Mesenchymal stem cell (in vitro differentiated cells and primary cell): ENCODE results near the gene NECAB3.
"Not testable (repeated sequence)": the region's sequence is repeated elsewhere in the genome, so short reads cannot be mapped to it uniquely, and the experiment has no call there.

Experiments used
- DNase-seq: peaks from one replicate; pipeline ENCODE4 v3.0.0-alpha.2; 2013
- H2AFZ ChIP-seq: one replicate; pipeline ENCODE4 v1.6.1; 2013; ENCODE audit warnings: low read depth, mild to moderate bottlenecking, control low read depth, inconsistent platforms, low read length, moderate library complexity
- H2AK5ac ChIP-seq: 2 replicates; pipeline ENCODE4 v1.6.1; 2013; ENCODE audit warnings: low read length, moderate library complexity, mild to moderate bottlenecking, inconsistent platforms; ENCODE audit not compliant: severe bottlenecking
- H2BK120ac ChIP-seq: one replicate; pipeline ENCODE4 v1.6.1; 2013; ENCODE audit warnings: low read depth, mild to moderate bottlenecking, inconsistent platforms, low read length, moderate library complexity
- H2BK12ac ChIP-seq, 2 experiments: one replicate each; pipeline ENCODE4 v1.6.1; 2013; ENCODE audit warnings: inconsistent platforms in 2 of 2, low read length in 2 of 2, mild to moderate bottlenecking in 2 of 2, moderate library complexity in 2 of 2, control low read depth in 1 of 2
- H2BK15ac ChIP-seq: one replicate; pipeline ENCODE4 v1.6.1; 2013; ENCODE audit warnings: mild to moderate bottlenecking, low read depth, inconsistent platforms; ENCODE audit not compliant: poor library complexity, severe bottlenecking
- H2BK5ac ChIP-seq: 2 replicates; pipeline ENCODE4 v1.6.1; 2013; ENCODE audit warnings: low read depth, mild to moderate bottlenecking, low read length, control low read depth, inconsistent platforms; ENCODE audit not compliant: poor library complexity, severe bottlenecking
- H3K14ac ChIP-seq, 2 experiments: one replicate each; pipeline ENCODE4 v1.6.1; 2013; ENCODE audit warnings: inconsistent platforms in 2 of 2, low read length in 2 of 2, control low read depth in 1 of 2, mild to moderate bottlenecking in 1 of 2, moderate library complexity in 1 of 2
- H3K18ac ChIP-seq, 2 experiments: one replicate each; pipeline ENCODE4 v1.6.1; 2013; ENCODE audit warnings: inconsistent platforms in 2 of 2, low read length in 2 of 2, control low read depth in 1 of 2, low read depth in 1 of 2, mild to moderate bottlenecking in 1 of 2
- H3K23ac ChIP-seq, 2 experiments: one replicate each; pipeline ENCODE4 v1.6.1; 2013; ENCODE audit warnings: inconsistent platforms in 2 of 2, low read length in 2 of 2, mild to moderate bottlenecking in 2 of 2, moderate library complexity in 2 of 2, control low read depth in 1 of 2
- H3K27ac ChIP-seq: 2 replicates; pipeline ENCODE4 v1.5.1; 2013; ENCODE audit warnings: mild to moderate bottlenecking, moderate library complexity, low read length, control low read depth, inconsistent platforms; ENCODE audit not compliant: poor library complexity, severe bottlenecking
- H3K27me3 ChIP-seq, 2 experiments: 2 replicates each; pipeline versions ENCODE4 v1.6.1 to v1.7.0; 2013; ENCODE audit warnings: low read length in 2 of 2, mild to moderate bottlenecking in 2 of 2, moderate library complexity in 2 of 2, control low read depth in 1 of 2, inconsistent platforms in 1 of 2; ENCODE audit not compliant: control insufficient read depth in 1 of 2, insufficient read depth in 1 of 2
- H3K36me3 ChIP-seq, 2 experiments: 2 replicates each; pipeline versions ENCODE4 v1.6.1 to v1.7.0; 2013; ENCODE audit warnings: low read length in 2 of 2, control low read depth in 1 of 2, inconsistent platforms in 1 of 2, low read depth in 1 of 2, mild to moderate bottlenecking in 1 of 2; ENCODE audit not compliant: insufficient read depth in 2 of 2, control insufficient read depth in 1 of 2
- H3K4ac ChIP-seq, 2 experiments: one replicate each; pipeline ENCODE4 v1.6.1; 2013; ENCODE audit warnings: inconsistent platforms in 2 of 2, low read length in 2 of 2, mild to moderate bottlenecking in 2 of 2, moderate library complexity in 2 of 2, control low read depth in 1 of 2, low read depth in 1 of 2
- H3K4me1 ChIP-seq: 2 replicates; pipeline ENCODE4 v1.6.1; 2013; ENCODE audit warnings: low read depth, low read length, control low read depth; ENCODE audit not compliant: control insufficient read depth, insufficient read depth
- H3K4me2 ChIP-seq: 2 replicates; pipeline ENCODE4 v1.6.1; 2013; ENCODE audit warnings: low read length, mild to moderate bottlenecking, inconsistent platforms; ENCODE audit not compliant: poor library complexity, severe bottlenecking
- H3K4me3 ChIP-seq, 2 experiments: 2 replicates each; pipeline versions ENCODE4 v1.5.1 to v1.7.0; 2013; ENCODE audit warnings: low read length in 2 of 2, mild to moderate bottlenecking in 2 of 2, control low read depth in 1 of 2, low read depth in 1 of 2; ENCODE audit not compliant: insufficient read depth in 1 of 2
- H3K79me1 ChIP-seq: replicated peaks from 2 replicates; pipeline ENCODE4 v1.6.1; 2013; ENCODE audit warnings: mild to moderate bottlenecking, control low read depth, low read length, inconsistent platforms; ENCODE audit not compliant: poor library complexity, severe bottlenecking
- H3K9ac ChIP-seq: 2 replicates; pipeline ENCODE4 v1.7.0; 2013; ENCODE audit warnings: mild to moderate bottlenecking, low read length, moderate library complexity
- H3K9me3 ChIP-seq: 2 replicates; pipeline ENCODE4 v1.7.0; 2013; ENCODE audit warnings: mild to moderate bottlenecking, low read length; ENCODE audit not compliant: control insufficient read depth
- H4K8ac ChIP-seq: one replicate; pipeline ENCODE4 v1.6.1; 2013; ENCODE audit warnings: inconsistent platforms, mild to moderate bottlenecking, low read length, moderate library complexity
- H4K91ac ChIP-seq: one replicate; pipeline ENCODE4 v1.6.1; 2013; ENCODE audit warnings: mild to moderate bottlenecking, low read length, inconsistent platforms
- WGBS: methylation state at CpG from one replicate; pipeline ENCODE4 v1.1.7; 2013; ENCODE audit warnings: mixed read lengths; 5-methylcytosine and 5-hydroxymethylcytosine counted together

The NECAB3 gene

GRCh38 chr20:33648396-33649004 lies 25.7 kb downstream of the NECAB3 start:
- peaks cover 0 to 3% of the 10 kb centered on the region in 2 experiments for H3K27me3 ChIP-seq
- no peak overlapping the region for H2BK15ac ChIP-seq
- 83% methylated on average over 14 of the region's 14 CpGs for WGBS
- no peaks in the 10 kb centered on the region for H3K9me3 ChIP-seq
- no peak overlapping the region for H2BK5ac ChIP-seq
- H3K18ac ChIP-seq, result no peak overlapping the region
- H3K9ac ChIP-seq, result no peak overlapping the region
- no peak overlapping the region for H3K14ac ChIP-seq
- H3K27ac ChIP-seq, result no peak overlapping the region
- H2AK5ac ChIP-seq, result no peak overlapping the region
- H3K79me1 ChIP-seq, result peaks cover 2% of the 10 kb centered on the region
- peaks cover 19% of the 10 kb centered on the region for H3K4me1 ChIP-seq
- H4K91ac ChIP-seq, result no peak overlapping the region
- H2BK120ac ChIP-seq, result no peak overlapping the region
- no peak overlapping the region for H4K8ac ChIP-seq
- H3K4me2 ChIP-seq, result no peak overlapping the region
- no peak overlapping the region for H3K23ac ChIP-seq
- H2BK12ac ChIP-seq, result no peak overlapping the region
- DNase-seq, result no peak
- H3K4me3 ChIP-seq, result no peak overlapping the region
- H3K4ac ChIP-seq, result no peak overlapping the region
- no peak overlapping the region for H2AFZ ChIP-seq
- H3K36me3 ChIP-seq, result peaks cover 24 to 31% of the 10 kb centered on the region in 2 experiments

- no peak overlapping the region for H2BK120ac ChIP-seq
- H3K4ac ChIP-seq, result no peak overlapping the region
- H3K4me1 ChIP-seq, result peaks cover 15% of the 10 kb centered on the region
- no peak for DNase-seq
- no peak overlapping the region for H3K14ac ChIP-seq
- no peak overlapping the region for H2BK12ac ChIP-seq
- peak overlapping the region; percentile 13 for H3K27ac ChIP-seq
- H3K18ac ChIP-seq, result no peak overlapping the region
- H2BK15ac ChIP-seq, result no peak overlapping the region
- H3K4me2 ChIP-seq, result no peak overlapping the region
- peak overlapping the region; percentile 38 for H3K9ac ChIP-seq
- H3K9me3 ChIP-seq, result no peaks in the 10 kb centered on the region
- no peak overlapping the region for H2AK5ac ChIP-seq
- no peak overlapping the region for H2BK5ac ChIP-seq
- H4K91ac ChIP-seq, result no peak overlapping the region
- WGBS, result 93% methylated on average over 11 of the region's 11 CpGs
- H3K27me3 ChIP-seq, result peaks cover 0 to 3% of the 10 kb centered on the region in 2 experiments
- no peak overlapping the region for H2AFZ ChIP-seq
- H3K23ac ChIP-seq, result no peak overlapping the region
- peak overlapping the region in 1 of 2 experiments; percentile 33 for H3K4me3 ChIP-seq
- H4K8ac ChIP-seq, result no peak overlapping the region
- H3K79me1 ChIP-seq, result peaks cover 3% of the 10 kb centered on the region
- peaks cover 30 to 35% of the 10 kb centered on the region in 2 experiments for H3K36me3 ChIP-seq
Observed at GRCh38 chr20:33647603-33648395, 26.4 kb downstream of the NECAB3 start.

GRCh38 chr20:33646959-33647602 lies 27.1 kb downstream of the NECAB3 start:
- H2BK5ac ChIP-seq, H4K91ac ChIP-seq, H3K27ac ChIP-seq, H3K9me3 ChIP-seq, H3K4ac ChIP-seq, H3K14ac ChIP-seq, H2BK120ac ChIP-seq, H3K23ac ChIP-seq, H3K18ac ChIP-seq, H3K79me1 ChIP-seq, H2AFZ ChIP-seq, H2BK15ac ChIP-seq, H3K4me2 ChIP-seq, H3K27me3 ChIP-seq, H2AK5ac ChIP-seq, H2BK12ac ChIP-seq, DNase-seq, H4K8ac ChIP-seq: not testable (repeated sequence)
- Histone ChIP-seq H3K9ac (peak overlapping the region; percentile 38), H3K36me3 (peaks cover 35 to 38% of the 10 kb centered on the region in 2 experiments), H3K4me1 (peaks cover 15% of the 10 kb centered on the region), H3K4me3 (peak overlapping the region in 1 of 2 experiments; percentile 33)
- WGBS, result 95% methylated on average over 14 of the region's 14 CpGs

GRCh38 chr20:33646191-33646590 lies 28.0 kb downstream of the NECAB3 start:
- Histone ChIP-seq H3K4me3 (no peak overlapping the region), H2AFZ (no peak overlapping the region), H3K27me3 (peaks cover 0 to 2% of the 10 kb centered on the region in 2 experiments), H3K79me1 (peaks cover 3% of the 10 kb centered on the region), H2BK15ac (no peak overlapping the region), H3K23ac (no peak overlapping the region), H4K8ac (no peak overlapping the region), H3K18ac (no peak overlapping the region), H2BK12ac (no peak overlapping the region), H3K27ac (no peak overlapping the region), H3K9me3 (no peaks in the 10 kb centered on the region), H3K4ac (no peak overlapping the region), H2BK5ac (no peak overlapping the region), H4K91ac (no peak overlapping the region), H3K4me2 (no peak overlapping the region), H2BK120ac (no peak overlapping the region), H2AK5ac (no peak overlapping the region), H3K36me3 (peaks cover 42 to 43% of the 10 kb centered on the region in 2 experiments), H3K14ac (no peak overlapping the region), H3K4me1 (peaks cover 15% of the 10 kb centered on the region), H3K9ac (no peak overlapping the region)
- WGBS, result 92% methylated on average over 5 of the region's 5 CpGs
- DNase-seq, result no peak
